Activated CD8-positive, alpha-beta memory T cell treated with anti-CD3 and anti-CD28 coated beads, Interleukin-2, amount 10 ng/mL, durations not matched to agents 7 days and 5 days (primary cell): ENCODE measurements around the gene PTPN7. TPM values are rescaled to one million over a fixed set of nuclear protein-coding genes. Genes with fewer than 3 reads are reported as not detected.
"Not testable (repeated sequence)": the region's sequence is repeated elsewhere in the genome, so short reads cannot be mapped to it uniquely, and the experiment has no call there.

Experiments used
- ATAC-seq: fragments of 150-1000 bp; cut with Tn5 transposase; one replicate; pipeline ENCODE4 v1.10.0; 2021; ENCODE audit warnings: moderate library complexity
- CTCF ChIA-PET: fragments of 350-600 bp; sonication (Branson Sonifier 250); formaldehyde crosslinking; loops from one replicate; lab custom pipeline; 2021; ENCODE audit warnings: antibody characterized with exemption; lab: Charles Lee
- DNase-seq: peaks from one replicate; pipeline ENCODE4 v3.0.0-alpha.2; 2020
- H3K27ac Mint-ChIP-seq: one replicate; pipeline ENCODE4 v1.8.0; 2021; ENCODE audit warnings: mild to moderate bottlenecking, mixed read lengths
- H3K27me3 Mint-ChIP-seq: one replicate; pipeline ENCODE4 v1.8.0; 2021; ENCODE audit warnings: mixed read lengths
- H3K36me3 Mint-ChIP-seq: one replicate; pipeline ENCODE4 v1.8.0; 2021; ENCODE audit warnings: mild to moderate bottlenecking, mixed read lengths
- H3K4me1 Mint-ChIP-seq: one replicate; pipeline ENCODE4 v1.8.0; 2021; ENCODE audit warnings: mixed read lengths
- H3K4me3 Mint-ChIP-seq: one replicate; pipeline ENCODE4 v1.8.0; 2021; ENCODE audit warnings: mild to moderate bottlenecking, moderate library complexity, mixed read lengths
- H3K9me3 Mint-ChIP-seq: one replicate; pipeline ENCODE4 v1.8.0; 2022; ENCODE audit warnings: low read depth, mixed read lengths
- total RNA-seq, 2 experiments: library from RNA; stranded (reverse); gene quantifications; one replicate each; pipeline ENCODE4 v1.2.3, GENCODE V29; 2021

Gene PTPN7
- total RNA-seq, 2 experiments from 2014 or later: 228 to 410 TPM

DNA sequence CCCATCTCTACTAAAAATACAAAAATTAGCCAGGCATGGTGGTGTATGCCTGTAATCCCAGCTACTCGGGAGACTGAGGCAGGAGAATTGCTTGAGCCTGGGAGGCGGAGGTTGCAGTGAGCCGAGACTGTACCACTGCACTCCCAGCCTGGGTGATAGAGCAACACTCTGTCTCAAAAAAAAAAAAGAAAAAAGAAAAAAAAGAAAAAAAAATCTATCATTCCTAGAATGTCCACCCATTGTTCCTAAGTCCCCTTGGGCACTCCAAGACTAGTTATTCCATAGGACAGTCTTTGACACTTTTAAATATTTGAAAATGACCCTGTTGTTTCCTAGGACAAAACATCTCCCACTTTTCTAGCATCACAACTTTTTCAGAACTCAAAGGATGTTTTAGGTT lies 18.9 kb downstream of the PTPN7 start:
- not testable (repeated sequence) for H3K36me3 Mint-ChIP-seq, H3K9me3 Mint-ChIP-seq, H3K27me3 Mint-ChIP-seq, H3K4me3 Mint-ChIP-seq, ATAC-seq, DNase-seq, H3K27ac Mint-ChIP-seq
- CTCF ChIA-PET: interaction anchor here (1.9 to 2.4 kb wide), 2 partner anchors 14 to 142 kb away, joined by 5 to 11 read pairs; no protein-coding TSS in a partner anchor
- peaks cover 35% of the 10 kb centered on the region for H3K4me1 Mint-ChIP-seq

GRCh38 chr1:202140833-202141232 lies 19.6 kb downstream of the PTPN7 start:
- peak overlapping the region; percentile 19 for H3K27ac Mint-ChIP-seq
- no peaks in the 10 kb centered on the region for H3K9me3 Mint-ChIP-seq
- no peak for ATAC-seq
- H3K36me3 Mint-ChIP-seq: peaks cover 2% of the 10 kb centered on the region
- no peak for DNase-seq
- peaks cover 32% of the 10 kb centered on the region for H3K4me1 Mint-ChIP-seq
- H3K4me3 Mint-ChIP-seq: no peak overlapping the region
- CTCF ChIA-PET: interaction anchor here (1.9 kb wide), 1 partner anchor 14 kb away, joined by 5 read pairs; no protein-coding TSS in a partner anchor
- no peaks in the 10 kb centered on the region for H3K27me3 Mint-ChIP-seq

DNA sequence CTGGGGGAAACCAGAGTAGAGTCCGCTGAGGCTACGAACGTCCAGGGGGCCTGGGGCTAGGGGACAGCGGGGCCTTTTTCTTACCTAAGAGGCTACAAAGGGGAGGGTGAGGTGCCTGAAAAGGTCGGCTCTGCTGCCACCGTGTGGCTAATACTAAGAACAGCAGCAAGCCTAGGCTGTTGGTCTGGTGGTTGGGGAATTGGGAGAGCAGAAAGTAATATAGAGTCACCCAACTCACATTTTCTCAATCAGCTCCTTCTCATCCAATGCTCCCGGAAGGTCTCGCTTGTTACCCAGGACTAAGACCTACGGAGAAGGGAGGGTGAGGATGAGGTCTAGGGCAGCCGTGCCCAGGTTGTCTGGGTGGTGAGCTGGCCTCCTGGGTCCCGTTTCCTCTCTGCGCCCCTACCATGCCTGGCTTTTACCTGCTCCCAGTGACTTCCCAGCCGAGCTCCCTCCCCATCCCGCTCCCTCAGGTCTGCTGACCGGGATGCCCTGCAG lies 25.1 kb downstream of the PTPN7 start:
- peak; percentile 87 for ATAC-seq
- Mint-ChIP-seq H3K27me3 (no peaks in the 10 kb centered on the region), H3K27ac (no peak overlapping the region), H3K4me1 (peaks cover 4% of the 10 kb centered on the region), H3K9me3 (no peaks in the 10 kb centered on the region), H3K4me3 (no peak overlapping the region), H3K36me3 (peaks cover 6% of the 10 kb centered on the region)
- CTCF ChIA-PET: interaction anchor here (0.7 to 3.7 kb wide), 21 partner anchors 9 to 252 kb away, joined by 3 to 30 read pairs (median 4); partner anchors contain the start of gene ARL8A
- peak; percentile 64 for DNase-seq

DNA sequence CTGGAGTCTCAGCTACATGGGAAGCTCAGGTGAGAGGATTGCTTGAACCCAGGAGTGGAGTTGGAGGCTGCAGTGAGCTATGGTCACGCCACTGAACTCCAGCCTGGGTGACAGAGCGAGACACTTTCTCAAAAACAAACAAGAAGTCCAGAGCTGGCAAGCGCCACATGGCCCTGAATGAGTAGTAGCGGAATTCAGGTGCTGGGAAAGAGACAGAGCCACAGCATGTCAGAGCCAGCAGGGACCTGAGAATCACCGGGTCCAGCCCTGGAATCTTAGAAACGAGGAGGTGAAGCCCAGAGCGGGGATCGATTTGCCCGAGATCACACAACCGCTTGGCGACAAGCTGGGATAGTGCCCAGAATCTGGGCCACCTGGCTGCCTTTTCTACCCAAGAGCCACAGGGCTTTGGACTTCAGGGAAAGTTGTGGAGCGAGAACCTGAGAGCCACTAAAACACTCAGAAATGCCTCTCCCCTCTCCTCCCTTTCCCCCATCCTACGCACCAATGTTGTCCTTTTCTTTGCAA lies 25.7 kb downstream of the PTPN7 start:
- H3K4me3 Mint-ChIP-seq: no peak overlapping the region
- H3K9me3 Mint-ChIP-seq: no peaks in the 10 kb centered on the region
- DNase-seq: no peak
- H3K36me3 Mint-ChIP-seq: peaks cover 6% of the 10 kb centered on the region
- CTCF ChIA-PET: interaction anchor here (0.8 to 3.7 kb wide), 16 partner anchors 10 to 251 kb away, joined by 3 to 30 read pairs (median 5); partner anchors contain the start of gene ARL8A
- H3K27ac Mint-ChIP-seq: no peak overlapping the region
- H3K4me1 Mint-ChIP-seq: peaks cover 4% of the 10 kb centered on the region
- H3K27me3 Mint-ChIP-seq: no peaks in the 10 kb centered on the region
- ATAC-seq: peak; percentile 24

DNA sequence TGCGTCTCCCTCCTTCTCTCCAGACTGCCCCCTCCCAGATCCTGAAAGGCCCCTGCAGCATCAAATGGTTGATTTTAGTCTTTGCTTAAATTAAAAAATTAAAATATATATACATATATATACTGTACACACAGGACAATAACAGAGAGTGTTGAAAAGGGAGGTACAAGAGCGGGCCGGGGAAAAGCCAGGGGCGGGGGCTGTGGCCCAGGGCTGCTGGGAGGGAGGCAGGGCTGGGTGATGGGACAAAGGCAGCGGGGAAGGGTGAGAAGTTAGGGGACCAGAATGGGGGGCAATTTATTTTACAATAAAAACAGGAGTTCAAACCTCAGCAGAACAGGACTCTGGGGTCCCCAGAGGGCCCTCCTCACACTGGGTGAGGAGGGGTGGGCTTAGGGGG lies 26.4 kb downstream of the PTPN7 start:
- H3K27ac Mint-ChIP-seq: no peak overlapping the region
- ATAC-seq: no peak
- peaks cover 4% of the 10 kb centered on the region for H3K4me1 Mint-ChIP-seq
- no peak for DNase-seq
- H3K36me3 Mint-ChIP-seq: peaks cover 6% of the 10 kb centered on the region
- H3K27me3 Mint-ChIP-seq: no peaks in the 10 kb centered on the region
- no peaks in the 10 kb centered on the region for H3K9me3 Mint-ChIP-seq
- H3K4me3 Mint-ChIP-seq: no peak overlapping the region
- CTCF ChIA-PET: interaction anchor here (1.3 to 3.7 kb wide), 5 partner anchors 11 to 134 kb away, joined by 3 to 30 read pairs (median 13); partner anchors contain the start of gene ARL8A

- H3K27me3 Mint-ChIP-seq: no peaks in the 10 kb centered on the region
- CTCF ChIA-PET: interaction anchor here (1.0 to 3.7 kb wide), 4 partner anchors 10 to 134 kb away, joined by 3 to 30 read pairs (median 4); partner anchors contain the start of gene ARL8A
Measured at GRCh38 chr1:202133496-202133895, 26.9 kb downstream of the PTPN7 start.

GRCh38 chr1:202133001-202133400 lies 27.4 kb downstream of the PTPN7 start:
- no peak for ATAC-seq
- peaks cover 4% of the 10 kb centered on the region for H3K4me1 Mint-ChIP-seq
- CTCF ChIA-PET: interaction anchor here (1.0 to 3.7 kb wide), 4 partner anchors 9 to 133 kb away, joined by 3 to 30 read pairs (median 4); partner anchors contain the start of gene ARL8A
- peaks cover 6% of the 10 kb centered on the region for H3K36me3 Mint-ChIP-seq
- no peak for DNase-seq
- H3K9me3 Mint-ChIP-seq: no peaks in the 10 kb centered on the region
- no peaks in the 10 kb centered on the region for H3K27me3 Mint-ChIP-seq
- H3K4me3 Mint-ChIP-seq: no peak overlapping the region
- H3K27ac Mint-ChIP-seq: no peak overlapping the region

More at GRCh38 chr1:202133496-202133895, 26.9 kb downstream of the PTPN7 start:
- H3K9me3 Mint-ChIP-seq: no peaks in the 10 kb centered on the region
- DNase-seq (no peak), ATAC-seq (no peak)
- H3K27ac Mint-ChIP-seq: no peak overlapping the region
- peaks cover 6% of the 10 kb centered on the region for H3K36me3 Mint-ChIP-seq
- H3K4me3 Mint-ChIP-seq: no peak overlapping the region
- peaks cover 4% of the 10 kb centered on the region for H3K4me1 Mint-ChIP-seq

DNA sequence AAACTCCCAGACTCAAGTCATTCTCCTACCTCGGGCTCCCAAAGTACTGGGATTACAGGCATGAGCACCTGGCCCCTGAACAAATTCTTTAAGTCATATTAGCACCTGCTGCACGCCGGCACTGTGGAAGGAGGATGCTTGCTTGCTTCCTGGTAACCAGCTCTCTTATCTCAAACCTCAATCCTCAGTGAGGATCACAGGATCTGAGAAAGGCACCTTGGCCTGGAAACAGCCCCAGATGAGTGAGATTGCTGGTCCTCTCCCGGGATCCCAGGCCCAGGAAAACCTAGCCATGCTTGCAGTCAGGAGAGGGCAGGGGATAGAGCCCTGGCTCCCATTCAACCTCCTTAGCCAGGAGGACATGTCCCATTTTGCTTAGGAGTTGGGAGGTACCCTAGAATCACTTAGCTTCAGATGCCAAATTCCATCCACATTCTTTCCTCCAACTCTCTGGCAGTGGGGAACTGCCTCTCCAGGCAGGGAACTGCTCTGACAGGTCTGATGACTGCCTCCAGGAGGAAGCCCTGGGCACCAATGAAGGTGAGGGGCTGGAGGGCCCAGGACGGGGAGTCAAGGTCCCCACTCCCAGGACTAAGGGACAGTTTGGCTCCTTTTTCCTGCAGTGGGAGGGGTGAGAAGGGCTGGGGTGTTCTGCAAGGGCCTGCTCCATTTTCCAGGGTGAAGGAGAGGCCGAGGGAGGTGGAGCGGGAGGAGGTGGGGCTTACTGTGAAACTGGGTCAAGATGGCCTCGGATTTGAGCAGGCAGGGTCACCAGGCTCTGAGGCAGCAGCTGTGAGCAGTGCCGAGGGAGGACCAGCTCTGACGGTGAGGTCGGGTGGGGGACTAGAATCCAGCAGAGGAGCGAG lies 28.2 kb downstream of the PTPN7 start:
- CTCF ChIA-PET: interaction anchor here (0.8 to 1.8 kb wide), 5 partner anchors 9 to 121 kb away, joined by 3 to 6 read pairs (median 3); partner anchors contain the start of gene ELF3
- H3K27ac Mint-ChIP-seq: no peak overlapping the region

GRCh38 chr1:202130816-202131522 lies 29.4 kb downstream of the PTPN7 start:
- CTCF ChIA-PET: interaction anchor here (0.8 to 1.8 kb wide), 3 partner anchors 11 to 120 kb away, joined by 3 to 6 read pairs (median 4); partner anchors contain the start of gene ELF3
- H3K27ac Mint-ChIP-seq: no peak overlapping the region
- DNase-seq: no peak
- peaks cover 9% of the 10 kb centered on the region for H3K27me3 Mint-ChIP-seq
- H3K4me1 Mint-ChIP-seq: peaks cover 4% of the 10 kb centered on the region
- H3K36me3 Mint-ChIP-seq: peaks cover 6% of the 10 kb centered on the region
- no peak for ATAC-seq
- H3K4me3 Mint-ChIP-seq: no peak overlapping the region
- no peaks in the 10 kb centered on the region for H3K9me3 Mint-ChIP-seq

More for the DNA sequence above, 28.2 kb downstream of the PTPN7 start:
- ATAC-seq: no peak
- Mint-ChIP-seq H3K27me3 (peaks cover under 1% of the 10 kb centered on the region), H3K9me3 (no peaks in the 10 kb centered on the region), H3K4me3 (no peak overlapping the region), H3K4me1 (peaks cover 4% of the 10 kb centered on the region), H3K36me3 (peaks cover 6% of the 10 kb centered on the region)
- no peak for DNase-seq

- H3K4me3 Mint-ChIP-seq: no peak overlapping the region
- ATAC-seq (no peak), DNase-seq (no peak)
- CTCF ChIA-PET: interaction anchor here (1.3 kb wide), 1 partner anchor 11 kb away, joined by 3 read pairs; no protein-coding TSS in a partner anchor
- peaks cover 4% of the 10 kb centered on the region for H3K4me1 Mint-ChIP-seq
- peaks cover 6% of the 10 kb centered on the region for H3K36me3 Mint-ChIP-seq
- H3K27ac Mint-ChIP-seq: no peak overlapping the region
- H3K27me3 Mint-ChIP-seq: peaks cover 16% of the 10 kb centered on the region
- no peaks in the 10 kb centered on the region for H3K9me3 Mint-ChIP-seq
Measured at GRCh38 chr1:202130297-202130721, 30.1 kb downstream of the PTPN7 start.

DNA sequence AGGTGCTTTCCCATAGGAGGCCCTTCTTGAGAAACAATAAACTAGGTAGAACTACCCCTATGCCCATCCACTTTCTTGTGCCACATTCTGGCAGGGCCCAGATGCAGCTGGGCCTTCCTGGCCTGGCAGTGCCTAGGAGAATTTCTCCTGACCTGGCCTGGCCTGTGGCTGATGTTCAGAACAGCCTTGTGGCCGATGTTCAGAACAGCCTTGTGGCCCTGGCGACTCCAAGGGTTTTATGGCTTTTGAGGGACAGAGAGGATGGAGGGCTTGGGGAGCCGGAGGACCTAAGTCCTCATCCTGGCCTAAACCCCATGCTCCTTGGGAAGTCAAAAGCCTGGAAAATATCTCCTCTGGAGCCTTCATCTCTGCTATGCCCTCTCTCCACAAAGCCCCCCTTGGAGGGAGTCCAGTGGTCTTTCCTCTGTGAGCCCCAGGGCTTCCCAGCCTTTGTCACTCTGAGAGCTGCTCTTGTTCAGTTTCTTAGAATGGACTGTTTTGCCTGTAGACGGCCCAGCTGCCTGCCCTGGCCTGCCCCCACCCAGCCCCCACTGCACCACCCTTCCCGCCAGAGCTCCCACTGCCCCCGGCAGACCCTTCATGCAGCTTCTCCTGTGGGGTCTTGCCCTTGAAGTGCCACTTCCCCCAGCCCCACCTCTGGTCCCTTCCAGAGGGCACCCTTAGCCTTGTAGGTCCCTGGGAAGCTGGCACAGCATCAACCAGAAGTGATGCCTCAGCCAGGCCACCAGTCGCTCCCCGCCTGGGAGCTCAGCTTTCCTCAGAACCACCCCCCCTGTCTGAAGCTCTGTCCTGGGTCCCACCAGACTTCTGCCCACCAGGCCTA lies 30.7 kb downstream of the PTPN7 start:
- Mint-ChIP-seq H3K4me3 (no peak overlapping the region), H3K9me3 (no peaks in the 10 kb centered on the region), H3K4me1 (peaks cover 4% of the 10 kb centered on the region), H3K27me3 (peaks cover 18% of the 10 kb centered on the region), H3K27ac (no peak overlapping the region), H3K36me3 (peaks cover 5% of the 10 kb centered on the region)
- ATAC-seq: no peak
- CTCF ChIA-PET: interaction anchor here (0.8 to 1.3 kb wide), 2 partner anchors 10 to 233 kb away, joined by 3 read pairs; no protein-coding TSS in a partner anchor
- DNase-seq: no peak
